IMR-90 (cell line): ENCODE results near the gene NATD1. TPM values are rescaled to one million over a fixed set of nuclear protein-coding genes. Genes with fewer than 3 reads are reported as not detected.
A peak's percentile ranks its signal among the peaks of the same experiment; 100 is the strongest.
"Not testable (repeated sequence)": the region's sequence is repeated elsewhere in the genome, so short reads cannot be mapped to it uniquely, and the experiment has no call there.

Experiments used
- ATAC-seq: fragments of 200-7000 bp; cut with Tn5 transposase; 2 replicates; pipeline ENCODE4 v1.9.1; 2020; ENCODE audit warnings: low read depth, mild to moderate bottlenecking, moderate library complexity
- BruUV-seq: library from RNA; stranded (reverse); fragments of 400-500 nt; replicated peaks from 2 replicates; lab custom pipeline; 2021; lab: Mats Ljungman, UMichigan
- CTCF ChIA-PET: fragments of 300-600 bp; formaldehyde crosslinking; extraction: SDS; loops from one replicate; lab custom pipeline; 2021; ENCODE audit warnings: antibody characterized with exemption; lab: Yijun Ruan, JAX
- POLR2A ChIA-PET: fragments of 300-600 bp; sonication (Branson Sonifier 250); formaldehyde crosslinking; loops from one replicate; lab custom pipeline; 2022; ENCODE audit warnings: antibody characterized with exemption; ENCODE audit not compliant: unreplicated experiment; lab: Charles Lee
- DNase-seq: peaks from one replicate; pipeline ENCODE4 v3.0.0; 2013
- H2AFZ ChIP-seq: replicated peaks from 2 replicates; pipeline ENCODE3; 2013; ENCODE audit warnings: low read length, mild to moderate bottlenecking; ENCODE audit not compliant: poor library complexity
- H2AK5ac ChIP-seq: 2 replicates; pipeline ENCODE4 v1.6.1; 2013; ENCODE audit warnings: low read depth, low read length, inconsistent platforms
- H2AK9ac ChIP-seq: replicated peaks from 2 replicates; pipeline ENCODE3; 2013; ENCODE audit warnings: mild to moderate bottlenecking, low read depth, low read length, moderate library complexity; ENCODE audit not compliant: poor library complexity
- H2BK120ac ChIP-seq: 2 replicates; pipeline ENCODE4 v1.6.1; 2013; ENCODE audit warnings: low read depth, low read length, inconsistent platforms
- H2BK15ac ChIP-seq: 3 replicates; pipeline ENCODE4 v1.6.1; 2013; ENCODE audit warnings: low read depth, low read length, inconsistent platforms
- H2BK20ac ChIP-seq: 2 replicates; pipeline ENCODE4 v1.6.1; 2013; ENCODE audit warnings: low read depth, mild to moderate bottlenecking, inconsistent platforms, low read length, moderate library complexity
- H2BK5ac ChIP-seq: 2 replicates; pipeline ENCODE4 v1.6.1; 2013; ENCODE audit warnings: mild to moderate bottlenecking, low read depth, low read length, inconsistent platforms; ENCODE audit not compliant: poor library complexity, severe bottlenecking
- H3K14ac ChIP-seq: replicated peaks from 2 replicates; pipeline ENCODE4 v1.6.1; 2013; ENCODE audit warnings: low read depth, low read length, inconsistent platforms
- H3K18ac ChIP-seq: 2 replicates; pipeline ENCODE4 v1.6.1; 2013; ENCODE audit warnings: low read depth, low read length, control low read depth
- H3K23ac ChIP-seq: 2 replicates; pipeline ENCODE4 v1.6.1; 2013; ENCODE audit warnings: low read depth, low read length, inconsistent platforms
- H3K27ac ChIP-seq: 2 replicates; pipeline ENCODE4 v1.5.1; 2013; ENCODE audit warnings: mild to moderate bottlenecking, control low read depth, low read length; ENCODE audit not compliant: insufficient read depth
- H3K27me3 ChIP-seq: 2 replicates; pipeline ENCODE4 v1.6.1; 2013; ENCODE audit warnings: low read length; ENCODE audit not compliant: control insufficient read depth, insufficient read depth
- H3K36me3 ChIP-seq: 2 replicates; pipeline ENCODE4 v1.6.1; 2013; ENCODE audit warnings: low read length, mixed read lengths; ENCODE audit not compliant: control insufficient read depth, insufficient read depth
- H3K4ac ChIP-seq: 2 replicates; pipeline ENCODE4 v1.6.1; 2013; ENCODE audit warnings: low read depth, low read length, inconsistent platforms
- H3K4me1 ChIP-seq: 2 replicates; pipeline ENCODE4 v1.6.1; 2013; ENCODE audit warnings: low read length, mixed read lengths; ENCODE audit not compliant: control insufficient read depth, insufficient read depth
- H3K4me2 ChIP-seq: 2 replicates; pipeline ENCODE4 v1.6.1; 2013; ENCODE audit warnings: low read depth, mild to moderate bottlenecking, control low read depth, low read length, moderate library complexity
- H3K4me3 ChIP-seq: 2 replicates; pipeline ENCODE4 v1.5.1; 2013; ENCODE audit warnings: low read depth, mild to moderate bottlenecking, control low read depth, low read length, moderate library complexity; ENCODE audit not compliant: insufficient read depth
- H3K56ac ChIP-seq: 2 replicates; pipeline ENCODE4 v1.6.1; 2013; ENCODE audit warnings: low read length, inconsistent platforms; ENCODE audit not compliant: insufficient read depth; ENCODE audit errors: extremely low read depth
- H3K79me1 ChIP-seq, 2 experiments: 2 replicates each; pipeline ENCODE4 v1.6.1; 2013; ENCODE audit warnings: low read length in 2 of 2, inconsistent platforms in 1 of 2, low read depth in 1 of 2
- H3K9ac ChIP-seq: 2 replicates; pipeline ENCODE4 v1.6.1; 2013; ENCODE audit warnings: low read depth, low read length, control low read depth
- H3K9me1 ChIP-seq: 2 replicates; pipeline ENCODE4 v1.6.1; 2013; ENCODE audit warnings: low read length, inconsistent platforms; ENCODE audit not compliant: insufficient read depth
- H3K9me3 ChIP-seq: 2 replicates; pipeline ENCODE4 v1.6.1; 2013; ENCODE audit warnings: low read length; ENCODE audit not compliant: control insufficient read depth, insufficient read depth
- H4K20me1 ChIP-seq: 2 replicates; pipeline ENCODE4 v1.6.1; 2013; ENCODE audit warnings: low read length, inconsistent platforms; ENCODE audit not compliant: insufficient read depth
- H4K5ac ChIP-seq: 2 replicates; pipeline ENCODE4 v1.6.1; 2013; ENCODE audit warnings: mild to moderate bottlenecking, low read depth, low read length, control low read depth
- H4K8ac ChIP-seq, 2 experiments: 2 replicates each; pipeline ENCODE4 v1.6.1; 2013; ENCODE audit warnings: low read depth in 2 of 2, low read length in 2 of 2, control low read depth in 1 of 2, inconsistent platforms in 1 of 2
- H4K91ac ChIP-seq: 2 replicates; pipeline ENCODE4 v1.6.1; 2013; ENCODE audit warnings: low read depth, low read length, inconsistent platforms; ENCODE audit not compliant: insufficient read depth
- WGBS, 2 experiments: methylation state at CpG; one replicate each; pipeline versions ENCODE4 v1.1.5 to v1.1.7; 2013; ENCODE audit warnings: missing lambda C conversion rate in 2 of 2; ENCODE audit not compliant: insufficient read length in 1 of 2; ENCODE audit errors: extremely low coverage in 2 of 2; 5-methylcytosine and 5-hydroxymethylcytosine counted together
- dilution Hi-C: fragments of 300-500 bp; cut with HindIII; formaldehyde crosslinking; loops from one replicate; pipeline ENCODE4 v1.14.3; 2018; ENCODE audit warnings: low sequenced_read_pairs; ENCODE audit not compliant: unreplicated experiment
- in situ Hi-C: fragments of 300-500 bp; cut with MboI; formaldehyde crosslinking; loops from 3 replicates; pipeline ENCODE4 v1.14.3; 2019; ENCODE audit warnings: low sequenced_read_pairs, inconsistent platforms, mixed read lengths
- intact Hi-C: fragments of 100-400 bp; cut with micrococcal nuclease; formaldehyde crosslinking; loops from 2 replicates; pipeline ENCODE4 v1.10.0; 2022
- polyA plus RNA-seq, 3 experiments: library from polyadenylated mRNA; depleted of rRNA; stranded (reverse); fragments of >200 nt; gene quantifications; 2 replicates each; pipeline ENCODE4 v1.2.3, GENCODE V29; 2012; ENCODE audit warnings: low replicate concordance in 1 of 3
- total RNA-seq: library from RNA; depleted of rRNA; stranded (reverse); fragments of >200 nt; gene quantifications from 2 replicates; pipeline ENCODE4 v1.2.3, GENCODE V29; 2012

The NATD1 gene
- total and polyA plus RNA-seq, 2 of the 4 experiments (the other 2 are of a cell fraction) = 0.90 to 4.3 TPM

- H3K4me2 ChIP-seq, POLR2A ChIA-PET, ATAC-seq, H3K4me1 ChIP-seq, H2AK5ac ChIP-seq, H3K9me3 ChIP-seq, dilution Hi-C loops, H2BK15ac ChIP-seq, in situ Hi-C loops, H3K79me1 ChIP-seq, intact Hi-C loops, H2BK5ac ChIP-seq, BruUV-seq, H2AK9ac ChIP-seq, H2BK20ac ChIP-seq, H3K4ac ChIP-seq, H3K14ac ChIP-seq, H3K23ac ChIP-seq, H4K5ac ChIP-seq, H3K27ac ChIP-seq, H4K20me1 ChIP-seq, H4K91ac ChIP-seq, H3K56ac ChIP-seq, CTCF ChIA-PET, DNase-seq, H3K9ac ChIP-seq, H4K8ac ChIP-seq, H3K18ac ChIP-seq, H3K9me1 ChIP-seq, H2BK120ac ChIP-seq, H3K36me3 ChIP-seq, H3K27me3 ChIP-seq, H3K4me3 ChIP-seq: not testable (repeated sequence)
- 100% methylated on average over 1 of the region's 11 CpGs; no CpG with 5 or more reads in 1 of the 2 experiments for WGBS, 2 experiments
- peak overlapping the region; percentile 49 for H2AFZ ChIP-seq
Measured at GRCh38 chr17:21227277-21227676, 25.9 kb downstream of the NATD1 start.
